Ishikawa (cell line): ENCODE results near the gene C19orf18.

Experiments
- CEBPB ChIP-seq: IDR thresholded peaks from 2 replicates; pipeline ENCODE4 v1.6.1; 2012
- CREB1 ChIP-seq: IDR thresholded peaks from 2 replicates; pipeline ENCODE4 v1.6.1; 2012; ENCODE audit warnings: low read depth
- EGR1 ChIP-seq: IDR thresholded peaks from 2 replicates; pipeline ENCODE4 v1.6.1; 2012
- EP300 ChIP-seq: IDR thresholded peaks from 2 replicates; pipeline ENCODE4 v1.6.1; 2012; ENCODE audit warnings: borderline replicate concordance
- FOXM1 ChIP-seq: IDR thresholded peaks from 2 replicates; pipeline ENCODE4 v1.6.1; 2012; ENCODE audit warnings: low read depth, borderline replicate concordance
- NFIC ChIP-seq: IDR thresholded peaks from 2 replicates; pipeline ENCODE4 v1.6.1; 2012
- RAD21 ChIP-seq: IDR thresholded peaks from 2 replicates; pipeline ENCODE4 v1.6.1; 2012; ENCODE audit warnings: low read depth
- REST ChIP-seq: IDR thresholded peaks from 2 replicates; pipeline ENCODE4 v1.6.1; 2012; ENCODE audit warnings: low read depth, mild to moderate bottlenecking
- TAF1 ChIP-seq: IDR thresholded peaks from 2 replicates; pipeline ENCODE4 v1.6.1; 2012; ENCODE audit warnings: low read depth, mild to moderate bottlenecking
- TCF12 ChIP-seq: IDR thresholded peaks from 2 replicates; pipeline ENCODE4 v1.6.1; 2012; ENCODE audit warnings: low read depth
- TEAD4 ChIP-seq: IDR thresholded peaks from 2 replicates; pipeline ENCODE4 v1.6.1; 2012
- USF1 ChIP-seq: IDR thresholded peaks from 2 replicates; pipeline ENCODE4 v1.6.1; 2012
- YY1 ChIP-seq: IDR thresholded peaks from 2 replicates; pipeline ENCODE4 v1.6.1; 2012; ENCODE audit warnings: low read depth
- ZBTB7A ChIP-seq: IDR thresholded peaks from 2 replicates; pipeline ENCODE4 v1.6.1; 2012; ENCODE audit warnings: low read depth
- TF ChIP-seq, protein P1 (sequence below): IDR thresholded peaks from 2 replicates; pipeline ENCODE4 v1.6.1; 2012

The C19orf18 gene

DNA sequence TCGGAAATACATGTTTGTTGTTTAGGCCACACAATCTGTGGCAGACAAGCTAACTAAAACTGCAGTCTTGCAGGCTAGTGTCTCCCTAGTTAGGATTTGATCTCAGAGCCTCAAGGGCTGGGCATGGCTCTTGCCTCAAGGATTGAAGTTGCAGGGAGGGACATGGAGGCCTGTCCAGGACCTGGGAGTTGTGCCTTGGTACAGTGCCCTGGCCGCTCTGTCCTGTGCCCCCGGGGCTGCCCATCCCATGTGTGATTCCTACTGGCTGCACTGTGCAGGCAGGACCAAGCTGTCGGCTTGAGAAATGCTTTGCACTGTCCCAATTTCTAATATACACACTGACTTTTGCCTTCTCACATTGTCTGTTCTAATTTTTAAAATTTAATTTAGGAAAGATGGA, 19.3 kb downstream of the C19orf18 start:
- TF ChIP-seq TEAD4 (no peak), EGR1 (no peak), YY1 (no peak), CEBPB (no peak), REST (no peak), EP300 (no peak)
- TF ChIP-seq, protein P1, sequence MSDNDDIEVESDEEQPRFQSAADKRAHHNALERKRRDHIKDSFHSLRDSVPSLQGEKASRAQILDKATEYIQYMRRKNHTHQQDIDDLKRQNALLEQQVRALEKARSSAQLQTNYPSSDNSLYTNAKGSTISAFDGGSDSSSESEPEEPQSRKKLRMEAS: no peak

GRCh38 chr19:57949702-57950101, 24.6 kb downstream of the C19orf18 start:
- TF ChIP-seq EGR1 (no peak), RAD21 (no peak), REST (no peak), CREB1 (no peak), USF1 (no peak), CEBPB (no peak), FOXM1 (no peak), TEAD4 (no peak), YY1 (no peak), NFIC (no peak), TAF1 (no peak), ZBTB7A (no peak), EP300 (no peak), TCF12 (no peak)
- TF ChIP-seq, protein P1: no peak

GRCh38 chr19:57949296-57949695, 25.0 kb downstream of the C19orf18 start:
- no peak for TF ChIP-seq EP300
- no peak for TF ChIP-seq NFIC
- no peak for TF ChIP-seq REST
- TF ChIP-seq RAD21: no peak
- no peak for TF ChIP-seq TEAD4
- no peak for TF ChIP-seq EGR1
- TF ChIP-seq FOXM1: no peak
- TF ChIP-seq TCF12: no peak
- TF ChIP-seq, protein P1: no peak
- TF ChIP-seq TAF1: no peak

DNA sequence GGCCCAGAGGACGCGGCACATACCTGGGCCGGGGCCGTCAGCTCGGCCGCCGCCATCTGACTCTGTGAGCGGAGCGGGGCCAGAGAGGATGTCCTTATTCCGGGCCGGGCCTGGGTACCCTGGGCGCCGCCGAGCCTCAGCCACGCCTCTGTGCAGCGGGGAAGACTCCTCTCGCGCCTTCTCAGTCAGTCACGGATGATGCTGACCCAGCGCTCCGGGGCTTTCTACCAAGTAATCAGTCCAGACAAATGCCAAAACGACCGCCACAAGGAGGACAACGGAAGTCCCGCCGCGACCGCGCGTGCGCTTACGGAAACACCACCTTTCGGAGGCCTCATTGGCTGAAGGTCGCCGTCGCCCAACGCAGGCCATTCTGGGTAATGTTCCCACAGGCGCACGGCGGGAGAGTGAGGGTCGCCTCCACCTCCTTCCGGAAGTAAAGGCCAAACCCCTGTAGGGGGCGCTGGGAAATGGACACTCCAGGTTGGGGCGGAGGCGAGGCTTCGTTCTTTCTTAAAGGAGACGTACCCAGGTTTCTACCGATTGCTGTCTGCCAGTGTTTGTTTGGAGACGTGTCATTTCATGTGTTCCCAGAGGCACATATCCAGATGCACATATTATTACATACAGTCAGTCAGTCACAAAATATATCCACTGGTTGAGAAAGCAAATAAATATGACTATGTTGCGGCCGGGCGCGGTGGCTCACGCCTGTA, 26.8 kb downstream of the C19orf18 start, which contains the start of gene ZNF256:
ZNF256 (minus strand) TSS at position 288 of the 716 bp plus-strand sequence; CDS start at position 56, 232 bp downstream.
- TF ChIP-seq FOXM1: no peak
- TF ChIP-seq, protein P1: peak; percentile 66
- no peak for TF ChIP-seq YY1
- no peak for TF ChIP-seq CEBPB
- no peak; the same call in 1 of the 2 replicates for TF ChIP-seq TAF1
- TF ChIP-seq ZBTB7A: peak; percentile 76
- TF ChIP-seq RAD21: peak; percentile 20; the same call in 1 of the 2 replicates
- 0 out of 2 replicates have a peak, but pooled peaks have one; percentile 39 for TF ChIP-seq CREB1

DNA sequence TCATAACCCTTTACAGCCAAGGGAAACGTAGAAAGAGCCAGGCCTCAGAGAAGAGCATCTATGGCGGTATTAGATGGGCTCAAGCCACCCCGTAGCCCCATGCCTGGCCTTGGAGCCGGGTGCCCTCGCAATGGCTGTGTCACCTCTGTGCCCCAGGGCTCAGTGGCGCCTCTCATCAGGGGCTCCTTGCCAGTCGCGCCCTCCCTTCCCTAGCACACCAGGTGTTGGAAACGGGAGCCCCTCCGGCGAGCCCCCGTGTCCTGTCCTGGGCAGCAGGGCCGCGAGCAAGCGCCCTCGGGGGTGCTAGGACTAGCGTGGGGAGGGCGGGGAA, 27.3 kb downstream of the C19orf18 start:
- no peak for TF ChIP-seq TCF12
- TF ChIP-seq, protein P1: no peak
- TF ChIP-seq REST: no peak
- TF ChIP-seq FOXM1: no peak
- no peak for TF ChIP-seq YY1
- TF ChIP-seq RAD21: no peak
- TF ChIP-seq TEAD4: no peak
- TF ChIP-seq EGR1: no peak
- TF ChIP-seq ZBTB7A: no peak
- TF ChIP-seq CEBPB: no peak
- no peak for TF ChIP-seq USF1
- TF ChIP-seq TAF1: no peak; the same call in 1 of the 2 replicates
- no peak for TF ChIP-seq CREB1
- TF ChIP-seq EP300: no peak
